A673 (cell line): ENCODE results near the gene B3GAT3. TPM values are rescaled to one million over a fixed set of nuclear protein-coding genes. Genes with fewer than 3 reads are reported as not detected.

Source experiments
- BruUV-seq: library from RNA; stranded (reverse); fragments of 400-500 nt; replicated peaks from 2 replicates; lab custom pipeline; 2021; lab: Mats Ljungman, UMichigan
- CTCF ChIA-PET: fragments of 300-600 bp; sonication (Branson Sonifier 250); formaldehyde crosslinking; loops from one replicate; lab custom pipeline; 2022; ENCODE audit warnings: antibody characterized with exemption; lab: Charles Lee
- POLR2A ChIA-PET: fragments of 300-600 bp; sonication (Branson Sonifier 250); formaldehyde crosslinking; loops from one replicate; lab custom pipeline; 2022; ENCODE audit warnings: antibody characterized with exemption; ENCODE audit not compliant: low non-redundant PET; lab: Charles Lee
- DNase-seq: peaks from one replicate; pipeline ENCODE4 v3.0.0-alpha.2; 2015; ENCODE audit warnings: low spot score
- H3K27ac ChIP-seq: fragments of 200-600 bp; sonication (generic); 2 replicates; pipeline ENCODE4 v1.5.1; 2016; ENCODE audit warnings: mixed run types, low read depth, mild to moderate bottlenecking, mixed read lengths, antibody characterized with exemption, low read length; ENCODE audit not compliant: poor library complexity, severe bottlenecking
- H3K27me3 ChIP-seq: fragments of 200-600 bp; sonication (generic); replicated peaks from 2 replicates; pipeline ENCODE4 v1.6.1; 2017; ENCODE audit warnings: mixed run types, low read depth, mild to moderate bottlenecking, mixed read lengths, antibody characterized with exemption, low read length; ENCODE audit not compliant: insufficient read depth, poor library complexity
- H3K36me3 ChIP-seq: fragments of 200-600 bp; sonication (generic); 2 replicates; pipeline ENCODE4 v1.6.1; 2016; ENCODE audit warnings: mixed run types, mild to moderate bottlenecking, mixed read lengths, antibody characterized with exemption, low read length; ENCODE audit not compliant: insufficient read depth, poor library complexity, severe bottlenecking
- H3K4me1 ChIP-seq: fragments of 200-600 bp; sonication (generic); 2 replicates; pipeline ENCODE4 v1.6.1; 2017; ENCODE audit warnings: mixed run types, mild to moderate bottlenecking, mixed read lengths, antibody characterized with exemption, low read length; ENCODE audit not compliant: insufficient read depth, poor library complexity, severe bottlenecking
- H3K4me3 ChIP-seq: fragments of 200-600 bp; sonication (generic); 2 replicates; pipeline ENCODE4 v1.5.1; 2016; ENCODE audit warnings: low read depth, mixed run types, mild to moderate bottlenecking, mixed read lengths, low read length; ENCODE audit not compliant: poor library complexity, severe bottlenecking
- H3K9me3 ChIP-seq: fragments of 200-600 bp; sonication (generic); 2 replicates; pipeline ENCODE4 v1.6.1; 2016; ENCODE audit warnings: mixed run types, low read depth, mild to moderate bottlenecking, mixed read lengths, antibody characterized with exemption, low read length; ENCODE audit not compliant: poor library complexity, severe bottlenecking
- CTCF ChIP-seq: fragments of 300-800, 200-600 bp; sonication (generic); conservative IDR thresholded peaks from 2 replicates; pipeline ENCODE4 v1.5.1; 2017; ENCODE audit warnings: low read depth, mild to moderate bottlenecking, antibody characterized with exemption, low read length, moderate library complexity, mixed read lengths
- EZH2 ChIP-seq: fragments of 200-600 bp; sonication (generic); IDR thresholded peaks from 2 replicates; pipeline ENCODE4 v1.6.1; 2017; ENCODE audit warnings: borderline replicate concordance, low read depth, mild to moderate bottlenecking, mixed read lengths, antibody characterized with exemption, low read length; ENCODE audit not compliant: poor library complexity, severe bottlenecking
- intact Hi-C: fragments of 100-400 bp; cut with micrococcal nuclease; formaldehyde crosslinking; loops from one replicate; pipeline ENCODE4 v1.10.0; 2022; ENCODE audit not compliant: unreplicated experiment
- total RNA-seq: library from RNA; stranded (reverse); gene quantifications from 2 replicates; pipeline ENCODE4 v1.2.3, GENCODE V29; 2021

Gene B3GAT3
- total RNA-seq, 1 experiment from 2014 or later: 64.7 TPM

- Histone ChIP-seq H3K4me1 (peaks cover 15% of the 10 kb centered on the region), H3K36me3 (peaks cover 44% of the 10 kb centered on the region), H3K9me3 (no peaks in the 10 kb centered on the region), H3K27ac (peak overlapping the region; percentile 88), H3K27me3 (no peaks in the 10 kb centered on the region), H3K4me3 (peak overlapping the region; percentile 91)
- BruUV-seq: no TSS peak
- intact Hi-C loops: loop anchor here (1.0 kb wide), 1 partner anchor 14 kb away; the partner anchor contains the start of gene UBXN1
- POLR2A ChIA-PET: interaction anchor here (0.6 to 1.8 kb wide), 11 partner anchors 9 to 326 kb away, joined by 3 to 13 read pairs (median 5); partner anchors contain the start of genes HNRNPUL2, INTS5, TUT1 and ZBTB3
- CTCF ChIA-PET: interaction anchor here (0.6 to 1.1 kb wide), 2 partner anchors 66 to 271 kb away, joined by 3 to 9 read pairs; no protein-coding TSS in a partner anchor
- no peak for DNase-seq
- TF ChIP-seq CTCF (no peak), EZH2 (no peak)
Measured at GRCh38 chr11:62665599-62666258, 43.9 kb upstream of the B3GAT3 start.

GRCh38 chr11:62665075-62665598 lies 43.4 kb upstream of the B3GAT3 start, which contains the start of the genes C11orf98 and CSKMT:
Gene C11orf98, minus strand, starts transcription at chr11:62665210. Its CDS starts 41 bp downstream, at chr11:62665169.
Gene CSKMT, plus strand, starts transcription at chr11:62665312. Its CDS starts 568 bp downstream, at chr11:62665880.
- ChIA-PET POLR2A (interaction anchor here (0.5 to 1.8 kb wide), 16 partner anchors 8 to 325 kb away, joined by 3 to 17 read pairs (median 5); partner anchors contain the start of genes EEF1G, HNRNPUL2, INTS5 and TUT1), CTCF (interaction anchor here (0.5 to 1.1 kb wide), 2 partner anchors 24 to 270 kb away, joined by 3 to 8 read pairs; no protein-coding TSS in a partner anchor)
- BruUV-seq: TSS peak; percentile 78
- Histone ChIP-seq H3K9me3 (no peaks in the 10 kb centered on the region), H3K4me3 (peak within 1 kb of the TSS; percentile 91), H3K4me1 (peaks cover 15% of the 10 kb centered on the region), H3K36me3 (peaks cover 44% of the 10 kb centered on the region), H3K27me3 (no peaks in the 10 kb centered on the region), H3K27ac (peak within 1 kb of the TSS; percentile 88)
- intact Hi-C loops: loop anchor here (1.0 kb wide), 1 partner anchor 14 kb away; the partner anchor contains the start of gene UBXN1
- peak; percentile 97 for DNase-seq
- TF ChIP-seq CTCF: no peak
- TF ChIP-seq EZH2: no peak

- Histone ChIP-seq H3K9me3 (no peaks in the 10 kb centered on the region), H3K4me3 (peak overlapping the region; percentile 91), H3K36me3 (peaks cover 44% of the 10 kb centered on the region), H3K27ac (peak overlapping the region; percentile 88), H3K27me3 (no peaks in the 10 kb centered on the region), H3K4me1 (peaks cover 15% of the 10 kb centered on the region)
- TF ChIP-seq EZH2 (no peak), CTCF (no peak)
- POLR2A ChIA-PET: interaction anchor here (0.5 to 1.8 kb wide), 14 partner anchors 8 to 257 kb away, joined by 3 to 17 read pairs (median 5); partner anchors contain the start of genes EEF1G, HNRNPUL2, INTS5 and TUT1
- intact Hi-C loops: loop anchor here (1.0 kb wide), 1 partner anchor 15 kb away; the partner anchor contains the start of gene UBXN1
- TSS peak; percentile 56 for BruUV-seq
- CTCF ChIA-PET: interaction anchor here (0.5 to 1.1 kb wide), 2 partner anchors 24 to 270 kb away, joined by 3 to 8 read pairs; no protein-coding TSS in a partner anchor
- DNase-seq: peak; percentile 83
Measured at GRCh38 chr11:62664405-62665074, 42.8 kb upstream of the B3GAT3 start.
